A204.1 (cell line): ENCODE results near the gene ADI1.

ENCODE experiments used
- FAIRE-seq: peaks from 2 replicates; lab custom pipeline; 2012; peaks lifted over from hg19 to GRCh38; lab: Jason Lieb, UNC

The ADI1 gene

GRCh38 chr2:3480352-3481010 lies 38.9 kb downstream of the ADI1 start:
- FAIRE-seq: no peak

- FAIRE-seq: no peak
Observed at GRCh38 chr2:3479430-3480320, 39.7 kb downstream of the ADI1 start.

- FAIRE-seq: no peak
Observed at GRCh38 chr2:3478846-3479385, 40.4 kb downstream of the ADI1 start.

- no peak for FAIRE-seq
Observed at GRCh38 chr2:3476985-3477327, 42.4 kb downstream of the ADI1 start.

DNA sequence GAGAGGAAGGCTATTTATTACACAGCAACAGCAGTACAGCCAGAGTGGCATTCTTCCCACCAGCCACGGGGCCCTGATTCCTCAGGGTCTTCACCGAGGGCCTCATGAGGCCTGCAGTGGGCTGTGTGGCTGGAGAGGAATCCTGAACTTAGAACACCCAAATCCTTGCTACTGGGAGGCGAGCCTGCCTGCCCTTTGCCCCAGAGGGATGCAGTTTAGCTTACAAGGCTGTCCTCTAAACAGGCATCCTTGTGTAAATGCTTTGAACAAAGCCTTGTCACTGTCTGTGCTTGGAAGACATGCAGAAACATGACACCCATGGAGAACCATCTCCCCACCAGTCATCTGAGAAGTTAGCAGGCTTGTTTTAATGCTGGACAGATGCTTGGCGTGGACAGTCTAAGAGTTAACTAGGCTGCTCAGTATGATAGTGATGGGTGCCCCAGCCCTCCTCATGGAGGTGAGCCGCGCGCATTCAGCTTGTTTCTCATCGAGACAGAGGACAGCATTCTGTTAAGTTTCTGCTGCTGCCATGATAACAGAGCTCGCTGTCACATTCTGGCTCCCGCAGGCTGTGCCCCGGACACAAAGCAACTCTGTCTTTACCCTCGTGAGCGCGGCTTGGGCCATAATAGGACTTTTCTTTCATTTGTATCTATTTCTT lies 42.9 kb downstream of the ADI1 start:
- no peak for FAIRE-seq

DNA sequence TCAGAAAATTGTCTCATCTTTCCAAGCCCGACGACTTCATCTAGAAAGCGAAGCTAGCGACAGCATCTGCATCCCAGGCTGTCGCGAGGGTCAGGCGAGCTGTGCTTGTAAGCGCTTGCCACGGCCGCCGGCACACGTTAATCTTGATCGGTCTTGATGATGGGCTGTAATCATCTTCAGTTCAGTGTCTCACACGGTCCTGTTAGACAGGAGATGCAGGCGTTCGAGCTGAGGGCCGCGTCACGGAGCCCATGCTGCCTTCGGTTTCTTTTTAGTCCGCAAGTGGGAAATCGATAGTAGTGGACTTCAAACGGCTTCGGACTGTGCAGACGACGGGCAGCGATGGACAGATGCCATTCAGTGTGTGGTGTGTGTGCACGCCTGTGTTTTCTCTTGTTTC lies 43.6 kb downstream of the ADI1 start:
- no peak for FAIRE-seq

GRCh38 chr2:3472966-3473365 lies 46.4 kb downstream of the ADI1 start:
- no peak for FAIRE-seq

DNA sequence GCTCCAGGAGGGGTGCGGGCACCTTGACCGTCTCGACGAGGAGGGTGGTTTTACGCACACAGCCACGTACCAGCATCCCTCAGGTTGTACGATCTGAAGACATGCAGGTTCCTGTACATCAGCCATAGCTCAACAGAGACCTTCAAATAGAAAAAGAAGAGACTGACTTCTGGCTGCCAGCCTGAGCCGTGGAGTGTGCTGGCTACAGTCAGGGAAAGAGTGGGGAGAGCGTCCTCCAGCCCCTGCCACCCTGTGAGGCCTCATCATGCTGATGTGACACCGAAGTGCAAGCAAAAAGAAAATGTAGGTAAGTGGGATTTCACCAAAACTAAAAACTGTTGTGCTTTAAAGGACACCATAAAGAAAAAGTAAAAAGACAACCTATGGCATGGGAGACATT lies 47.0 kb downstream of the ADI1 start:
- no peak for FAIRE-seq

GRCh38 chr2:3470856-3471737 lies 48.2 kb downstream of the ADI1 start:
- no peak for FAIRE-seq

DNA sequence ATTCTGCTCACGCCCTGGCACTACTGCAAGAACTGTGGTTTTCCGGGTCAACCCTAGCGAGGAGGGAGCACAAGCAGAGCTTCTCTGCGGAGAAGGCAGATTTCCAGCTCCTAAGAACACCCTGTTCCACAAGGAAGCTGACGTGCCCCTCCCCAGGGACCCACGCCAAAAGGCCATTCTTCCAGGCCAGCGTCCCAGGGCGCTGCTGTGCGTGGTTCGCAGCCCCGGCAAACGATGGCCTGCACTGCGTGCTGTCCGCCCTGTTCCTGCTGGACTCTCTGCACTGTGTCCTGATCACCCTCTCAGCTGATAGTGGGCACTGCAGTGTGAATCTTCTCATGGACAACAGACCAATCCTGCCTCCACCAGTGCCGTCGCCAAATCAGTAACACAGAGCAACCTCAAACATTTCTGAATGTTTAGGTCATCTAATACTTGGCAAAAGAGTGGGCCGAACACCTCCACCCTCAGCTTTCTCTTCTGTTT lies 49.1 kb downstream of the ADI1 start:
- FAIRE-seq: no peak

DNA sequence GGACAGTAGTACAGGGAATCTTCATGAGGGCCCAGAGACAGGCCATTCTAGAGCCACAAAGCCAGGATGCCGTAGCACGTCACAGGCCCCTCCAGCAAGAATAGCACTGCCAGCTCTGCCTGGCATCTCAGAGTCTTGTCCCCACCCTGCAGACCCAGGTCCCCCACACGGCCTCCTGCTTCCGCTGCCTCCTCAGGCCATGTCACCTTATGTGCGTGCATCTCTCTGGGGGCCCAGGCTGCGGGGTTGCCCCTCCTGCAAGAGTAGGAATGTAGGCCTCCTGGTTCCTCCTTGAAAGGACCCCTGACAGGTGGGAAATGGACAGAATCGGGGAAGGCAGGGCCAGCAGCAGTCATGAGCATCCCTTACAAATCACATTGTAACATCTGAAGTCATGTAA lies 49.8 kb downstream of the ADI1 start:
- FAIRE-seq: no peak

- FAIRE-seq: no peak
Observed at GRCh38 chr2:3468296-3468988, 50.9 kb downstream of the ADI1 start.

- FAIRE-seq: no peak
Observed at GRCh38 chr2:3467654-3468053, 51.7 kb downstream of the ADI1 start.

DNA sequence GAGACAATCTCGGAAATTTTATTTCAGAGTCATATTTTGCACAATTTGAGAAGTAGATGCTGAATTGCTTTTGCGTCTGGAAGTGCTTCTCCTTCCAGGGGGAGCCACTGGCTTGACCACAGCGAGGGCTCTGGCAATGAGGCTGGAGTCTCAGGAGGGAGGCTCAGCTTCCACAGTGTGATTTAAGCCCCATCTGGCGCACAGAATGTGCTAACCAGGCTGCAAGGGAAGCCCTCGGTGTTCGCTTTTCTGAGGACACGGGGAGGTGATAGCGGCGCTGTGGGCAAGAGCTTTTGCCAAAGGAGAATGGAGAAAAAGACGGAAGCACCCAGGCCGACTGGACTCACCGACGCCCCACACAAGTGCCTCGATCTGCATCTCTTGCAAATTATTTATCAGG lies 52.4 kb downstream of the ADI1 start:
- no peak for FAIRE-seq

DNA sequence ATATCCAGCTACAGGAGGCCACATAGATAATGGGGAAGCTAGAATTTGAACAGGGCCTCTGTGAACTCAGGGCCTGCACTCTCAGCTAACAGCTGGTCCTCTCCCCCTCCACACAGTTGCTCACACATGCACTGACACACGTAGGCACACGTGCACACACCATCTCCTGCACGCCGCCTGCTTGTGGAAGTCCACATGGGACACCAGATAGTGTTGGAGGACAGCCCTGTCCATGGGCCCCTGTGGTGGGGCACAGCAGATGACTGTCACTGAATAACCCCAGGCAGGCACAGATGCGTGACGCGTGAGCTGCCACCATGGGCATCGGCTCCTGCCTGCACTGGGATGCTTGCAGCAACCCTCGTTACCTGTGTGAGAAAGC lies 52.9 kb downstream of the ADI1 start:
- no peak for FAIRE-seq

DNA sequence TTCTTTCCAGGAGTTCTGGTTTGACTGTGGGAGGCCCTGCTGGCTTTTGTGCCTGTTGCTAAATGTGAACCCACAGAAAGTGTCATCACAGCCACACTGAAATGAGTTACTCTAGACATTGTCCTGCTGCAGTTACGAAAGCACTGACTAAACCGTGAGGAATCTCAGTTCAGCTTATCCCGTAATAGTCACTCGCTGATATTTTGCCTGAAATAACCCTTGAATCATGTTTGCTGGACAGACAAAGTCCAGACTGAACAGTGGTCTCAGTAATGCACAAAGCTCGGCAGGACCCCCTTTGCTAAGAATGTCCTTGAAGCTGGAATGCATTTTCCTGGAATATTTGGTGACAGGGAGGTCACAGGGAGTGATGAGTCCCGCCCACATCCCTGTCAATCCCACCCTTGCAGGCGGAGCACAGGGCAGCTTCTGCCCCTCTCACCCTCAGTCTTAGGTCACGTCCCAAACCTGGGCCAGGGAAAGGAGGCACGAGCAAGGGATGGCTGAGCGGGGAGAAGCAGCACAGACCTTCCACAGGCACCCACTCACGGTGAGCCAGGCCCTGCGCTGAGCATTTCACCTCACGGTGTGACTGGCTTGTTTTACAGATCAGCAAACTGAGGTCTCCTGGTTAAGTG lies 53.4 kb downstream of the ADI1 start:
- no peak for FAIRE-seq

- no peak for FAIRE-seq
Observed at GRCh38 chr2:3465328-3465727, 54.0 kb downstream of the ADI1 start.

DNA sequence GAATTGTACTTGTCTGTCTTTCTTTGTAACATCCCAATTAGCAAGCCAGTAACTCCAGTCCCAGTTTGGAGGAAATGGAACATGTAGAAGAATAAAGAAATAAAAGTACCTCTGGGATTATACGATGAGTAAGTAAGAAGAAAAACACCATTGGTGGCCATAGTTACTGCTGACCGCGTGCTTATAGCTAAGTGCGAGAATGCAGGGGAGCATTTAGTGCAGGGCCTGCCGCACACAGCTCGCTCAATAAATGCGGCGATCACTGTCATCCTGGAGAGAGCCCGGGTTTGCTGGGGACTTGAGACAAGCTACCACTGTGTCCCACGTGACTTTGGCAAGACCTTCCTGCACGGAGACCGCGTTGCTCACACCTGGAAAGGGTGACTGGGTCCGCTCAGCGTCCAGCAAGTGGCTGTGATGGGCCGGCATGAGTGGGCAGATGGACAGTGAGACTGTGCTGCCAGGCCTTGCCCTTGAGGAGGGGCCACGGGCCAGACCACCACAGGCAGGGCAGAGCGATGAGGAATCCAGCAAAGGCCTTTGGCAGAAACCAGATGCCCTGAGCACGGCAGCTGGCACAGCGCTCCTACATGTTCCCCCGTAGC lies 54.8 kb downstream of the ADI1 start:
- FAIRE-seq: no peak

DNA sequence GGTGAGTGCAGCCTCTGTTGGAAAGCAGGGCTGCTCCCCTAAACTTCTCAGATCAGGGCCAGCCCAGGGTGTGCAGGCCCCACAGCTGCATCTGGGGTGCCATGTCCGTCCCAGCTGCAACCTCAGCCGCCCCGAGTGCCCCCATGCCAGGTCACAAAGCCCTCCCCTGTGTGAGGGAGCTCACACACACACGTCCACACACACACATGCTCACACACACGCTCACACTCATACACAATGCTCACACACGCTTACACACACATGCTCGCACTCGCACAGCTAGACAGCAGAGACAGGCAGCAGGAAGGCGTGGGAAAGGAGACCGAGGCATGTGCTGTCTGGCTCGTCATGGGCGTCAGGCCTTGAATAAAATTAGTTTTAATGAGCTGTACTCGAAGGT lies 55.4 kb downstream of the ADI1 start:
- no peak for FAIRE-seq

DNA sequence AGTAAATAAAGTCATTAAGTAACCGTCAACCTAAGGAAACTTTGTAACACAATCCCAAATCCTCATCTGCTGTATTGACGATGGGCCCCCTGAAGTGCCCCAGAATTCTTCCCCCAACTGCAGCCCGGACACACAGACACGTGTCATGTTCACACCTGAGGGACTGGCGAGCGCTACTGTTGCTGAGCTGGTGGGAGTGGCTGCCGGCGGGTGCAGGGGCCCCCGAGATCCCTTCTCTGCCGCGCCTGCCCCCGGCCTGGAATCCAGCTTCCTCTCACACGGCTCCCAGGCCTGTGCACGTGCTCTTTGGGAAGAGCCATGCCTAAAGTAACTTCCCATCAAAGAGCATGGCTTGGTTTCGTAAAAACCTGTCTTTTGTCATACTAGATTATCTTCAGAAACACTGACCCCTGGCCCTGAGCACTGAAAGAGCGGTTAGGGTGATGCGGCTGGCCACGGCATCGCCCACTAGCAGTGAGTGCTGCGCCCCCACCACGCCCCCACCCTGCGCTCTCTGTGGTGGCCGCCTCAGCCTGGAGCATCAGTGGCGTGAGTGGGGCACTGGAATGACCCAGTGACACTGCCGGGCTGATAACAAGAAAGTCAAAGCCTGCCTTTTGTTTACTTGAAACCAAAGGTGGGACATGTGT lies 56.0 kb downstream of the ADI1 start:
- no peak for FAIRE-seq
